ENCODE data around the gene NONO.
"Not testable (repeated sequence)": the region's sequence is repeated elsewhere in the genome, so short reads cannot be mapped to it uniquely, and the experiment has no call there.

The NONO gene

GRCh38 chrX:71283403-71284143, at the start of gene NONO:
Gene NONO, plus strand, starts transcription at chrX:71283635. Its CDS starts 7,003 bp downstream, at chrX:71290638.
- DNase-seq (ENCODE audit: low read depth), result peak; percentile 94

GRCh38 chrX:71235482-71235881, 48.0 kb upstream of the NONO start:
- no peak for DNase-seq (ENCODE audit: low read depth)

GRCh38 chrX:71236836-71237235, 46.6 kb upstream of the NONO start:
- no peak for DNase-seq (ENCODE audit: low read depth)

- no peak for DNase-seq (ENCODE audit: low read depth)
Observed at GRCh38 chrX:71239781-71240180, 43.7 kb upstream of the NONO start.

GRCh38 chrX:71241301-71241700, 42.1 kb upstream of the NONO start:
- DNase-seq (ENCODE audit: low read depth), result no peak

GRCh38 chrX:71244359-71245128, 38.9 kb upstream of the NONO start:
- DNase-seq (ENCODE audit: low read depth), result no peak

GRCh38 chrX:71245159-71245558, 38.3 kb upstream of the NONO start:
- DNase-seq (ENCODE audit: low read depth), result no peak

- DNase-seq (ENCODE audit: low read depth), result no peak
Observed at GRCh38 chrX:71250841-71251240, 32.6 kb upstream of the NONO start.

GRCh38 chrX:71251466-71251973, 31.9 kb upstream of the NONO start:
- no peak for DNase-seq (ENCODE audit: low read depth)

GRCh38 chrX:71252221-71252620, 31.2 kb upstream of the NONO start:
- no peak for DNase-seq (ENCODE audit: low read depth)

- peak; percentile 22 for DNase-seq (ENCODE audit: low read depth)
Observed at GRCh38 chrX:71253253-71254091, 30.0 kb upstream of the NONO start.

GRCh38 chrX:71254092-71254963, 29.1 kb upstream of the NONO start, which contains the start of gene ZMYM3:
Gene ZMYM3, minus strand, starts transcription at chrX:71254140. Its CDS starts 885 bp downstream, at chrX:71253255.
- DNase-seq (ENCODE audit: low read depth), result peak; percentile 63

- no peak for DNase-seq (ENCODE audit: low read depth)
Observed at GRCh38 chrX:71256051-71256450, 27.4 kb upstream of the NONO start.

- DNase-seq (ENCODE audit: low read depth), result no peak
Observed at GRCh38 chrX:71256856-71257255, 26.6 kb upstream of the NONO start.

- not testable (repeated sequence) for DNase-seq (ENCODE audit: low read depth)
Observed at GRCh38 chrX:71268624-71269023, 14.8 kb upstream of the NONO start.

GRCh38 chrX:71269801-71270395, 13.5 kb upstream of the NONO start:
- no peak for DNase-seq (ENCODE audit: low read depth)

- DNase-seq (ENCODE audit: low read depth), result not testable (repeated sequence)
Observed at GRCh38 chrX:71272313-71272712, 11.1 kb upstream of the NONO start.

GRCh38 chrX:71281300-71281699, 2.1 kb upstream of the NONO start:
- not testable (repeated sequence) for DNase-seq (ENCODE audit: low read depth)

GRCh38 chrX:71282514-71283402, 677 bp upstream of the NONO start:
- peak; percentile 29 for DNase-seq (ENCODE audit: low read depth)

GRCh38 chrX:71285929-71286328, 2.5 kb downstream of the NONO start:
- no peak for DNase-seq (ENCODE audit: low read depth)

Data from fibroblast of the conjunctiva (primary cell).